Measurements from ENCODE around the gene PYGB. TPM values are rescaled to one million over a fixed set of nuclear protein-coding genes. Genes with fewer than 3 reads are reported as not detected.

Gene PYGB
- total RNA-seq, 1 experiment from 2014 or later: 216 TPM

- ChIA-PET CTCF (interaction anchor here (0.6 kb wide), 1 partner anchor 10 kb away, joined by 6 read pairs; no protein-coding TSS in a partner anchor), POLR2A (ENCODE audit: unreplicated experiment) (no interaction called here)
- H3K9me2 ChIP-seq (replicated peaks; ENCODE audit: low read length): no peaks in the 10 kb centered on the region
- no peaks in the 10 kb centered on the region for H3K36me3 ChIP-seq (ENCODE audit: low read depth, low read length)
- H3K79me2 ChIP-seq (ENCODE audit: low read length): peaks cover 37% of the 10 kb centered on the region
- no peaks in the 10 kb centered on the region for H3K27me3 ChIP-seq (ENCODE audit: low read length)
- BruUV-seq (replicated peaks): no TSS peak
- H2AFZ ChIP-seq (ENCODE audit: low read length): no peak overlapping the region
- no peaks in the 10 kb centered on the region for H3F3A ChIP-seq (ENCODE audit: low read length, unreplicated experiment)
- intact Hi-C loops (cut with micrococcal nuclease): no loop called here
- no peak for DNase-seq
- H3K4me1 ChIP-seq (ENCODE audit: insufficient read depth, low read length): no peaks in the 10 kb centered on the region
- H4K20me1 ChIP-seq (ENCODE audit: low read length): no peaks in the 10 kb centered on the region
- no peak overlapping the region for H3K4me3 ChIP-seq (ENCODE audit: low read length)
- H3K9me3 ChIP-seq (ENCODE audit: low read length): no peaks in the 10 kb centered on the region
- H3K9ac ChIP-seq (ENCODE audit: low read length): no peak overlapping the region
- no peak for ATAC-seq
- H3K4me2 ChIP-seq (ENCODE audit: low read length): no peak overlapping the region
- H3K27ac ChIP-seq (ENCODE audit: low read length): no peak overlapping the region
- TF ChIP-seq EZH2phosphoT487 (IDR thresholded peaks at IDR 0.05; ENCODE audit: borderline replicate concordance, low read length) (no peak), EZH2 (IDR thresholded peaks at IDR 0.05; ENCODE audit: low read length, unreplicated experiment) (no peak), CTCF (conservative IDR thresholded peaks at IDR 0.05; ENCODE audit: low read depth, low read length) (no peak)
Observed at GRCh38 chr20:25339608-25340007, 91.7 kb downstream of the PYGB start.

GRCh38 chr20:25340380-25340779 is 92.5 kb downstream of the PYGB start:
- Histone ChIP-seq H3K27me3 (ENCODE audit: low read length) (no peaks in the 10 kb centered on the region), H3K79me2 (ENCODE audit: low read length) (peaks cover 37% of the 10 kb centered on the region), H3K9me3 (ENCODE audit: low read length) (no peaks in the 10 kb centered on the region), H3K36me3 (ENCODE audit: low read depth, low read length) (no peaks in the 10 kb centered on the region), H3K9me2 (replicated peaks; ENCODE audit: low read length) (no peaks in the 10 kb centered on the region), H3K4me1 (ENCODE audit: insufficient read depth, low read length) (no peaks in the 10 kb centered on the region), H3K9ac (ENCODE audit: low read length) (no peak overlapping the region), H4K20me1 (ENCODE audit: low read length) (no peaks in the 10 kb centered on the region), H3K4me2 (ENCODE audit: low read length) (no peak overlapping the region), H2AFZ (ENCODE audit: low read length) (no peak overlapping the region), H3F3A (ENCODE audit: low read length, unreplicated experiment) (no peaks in the 10 kb centered on the region), H3K27ac (ENCODE audit: low read length) (no peak overlapping the region), H3K4me3 (ENCODE audit: low read length) (no peak overlapping the region)
- no TSS peak for BruUV-seq (replicated peaks)
- intact Hi-C loops (cut with micrococcal nuclease): no loop called here
- CTCF ChIA-PET: no interaction called here
- no peak for ATAC-seq
- TF ChIP-seq CTCF (conservative IDR thresholded peaks at IDR 0.05; ENCODE audit: low read depth, low read length): no peak
- no peak for TF ChIP-seq EZH2phosphoT487 (IDR thresholded peaks at IDR 0.05; ENCODE audit: borderline replicate concordance, low read length)
- TF ChIP-seq EZH2 (IDR thresholded peaks at IDR 0.05; ENCODE audit: low read length, unreplicated experiment): no peak
- DNase-seq: no peak
- POLR2A ChIA-PET (ENCODE audit: unreplicated experiment): no interaction called here

- Histone ChIP-seq H3K4me3 (ENCODE audit: low read length) (no peak overlapping the region), H3K27me3 (ENCODE audit: low read length) (no peaks in the 10 kb centered on the region), H3K27ac (ENCODE audit: low read length) (no peak overlapping the region), H3K36me3 (ENCODE audit: low read depth, low read length) (no peaks in the 10 kb centered on the region), H3K4me1 (ENCODE audit: insufficient read depth, low read length) (0 out of 2 replicates have a peak, but pooled peaks cover 2% of the 10 kb centered on the region), H3K4me2 (ENCODE audit: low read length) (no peak overlapping the region), H3K79me2 (ENCODE audit: low read length) (peaks cover 42% of the 10 kb centered on the region), H3K9me2 (replicated peaks; ENCODE audit: low read length) (no peaks in the 10 kb centered on the region), H3F3A (ENCODE audit: low read length, unreplicated experiment) (no peaks in the 10 kb centered on the region), H4K20me1 (ENCODE audit: low read length) (no peaks in the 10 kb centered on the region), H3K9me3 (ENCODE audit: low read length) (no peaks in the 10 kb centered on the region), H2AFZ (ENCODE audit: low read length) (no peak overlapping the region), H3K9ac (ENCODE audit: low read length) (no peak overlapping the region)
- BruUV-seq (replicated peaks): no TSS peak
- ChIA-PET POLR2A (ENCODE audit: unreplicated experiment) (no interaction called here), CTCF (no interaction called here)
- no peak for ATAC-seq
- intact Hi-C loops (cut with micrococcal nuclease): no loop called here
- peak; percentile 22 for DNase-seq
- no peak for TF ChIP-seq EZH2phosphoT487 (IDR thresholded peaks at IDR 0.05; ENCODE audit: borderline replicate concordance, low read length)
- no peak for TF ChIP-seq EZH2 (IDR thresholded peaks at IDR 0.05; ENCODE audit: low read length, unreplicated experiment)
- no peak for TF ChIP-seq CTCF (conservative IDR thresholded peaks at IDR 0.05; ENCODE audit: low read depth, low read length)
Observed at GRCh38 chr20:25341716-25342680, 94.1 kb downstream of the PYGB start.

All from PC-3 (cell line).